ENCODE results near the gene CALN1.
A peak's percentile ranks its signal among the peaks of the same experiment; 100 is the strongest.

Gene CALN1

GRCh38 chr7:71784180-71784579 is 628.0 kb downstream of the CALN1 start:
- Mint-ChIP-seq H3K9me3 (peaks cover 4% of the 10 kb centered on the region), H3K27ac (no peak overlapping the region), H3K36me3 (no peaks in the 10 kb centered on the region), H3K27me3 (no peaks in the 10 kb centered on the region), H3K4me3 (no peak overlapping the region), H3K4me1 (no peaks in the 10 kb centered on the region)

DNA sequence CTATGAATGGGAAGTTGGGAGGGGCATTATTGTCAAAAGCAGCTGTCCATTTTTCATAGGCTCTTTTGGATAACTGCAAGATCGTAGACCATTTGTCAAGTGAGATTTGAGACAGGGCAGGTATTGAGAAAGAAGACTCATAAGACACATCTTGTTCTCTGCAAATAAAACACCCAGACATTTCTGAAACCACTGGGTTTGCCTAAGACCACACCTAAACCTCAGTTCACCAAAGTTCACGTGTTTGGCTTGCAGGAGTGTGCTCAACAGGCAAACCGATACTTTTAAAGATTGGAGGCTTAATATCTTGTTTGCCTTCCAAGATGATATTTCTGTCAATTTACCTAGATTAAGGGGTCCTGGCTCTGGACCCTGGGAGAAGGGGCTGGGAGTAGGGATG is 628.4 kb downstream of the CALN1 start:
- no peak overlapping the region for H3K27ac Mint-ChIP-seq
- H3K9me3 Mint-ChIP-seq, result peaks cover 4% of the 10 kb centered on the region
- no peak overlapping the region for H3K4me3 Mint-ChIP-seq
- H3K4me1 Mint-ChIP-seq, result no peaks in the 10 kb centered on the region
- no peaks in the 10 kb centered on the region for H3K36me3 Mint-ChIP-seq
- H3K27me3 Mint-ChIP-seq, result no peaks in the 10 kb centered on the region

DNA sequence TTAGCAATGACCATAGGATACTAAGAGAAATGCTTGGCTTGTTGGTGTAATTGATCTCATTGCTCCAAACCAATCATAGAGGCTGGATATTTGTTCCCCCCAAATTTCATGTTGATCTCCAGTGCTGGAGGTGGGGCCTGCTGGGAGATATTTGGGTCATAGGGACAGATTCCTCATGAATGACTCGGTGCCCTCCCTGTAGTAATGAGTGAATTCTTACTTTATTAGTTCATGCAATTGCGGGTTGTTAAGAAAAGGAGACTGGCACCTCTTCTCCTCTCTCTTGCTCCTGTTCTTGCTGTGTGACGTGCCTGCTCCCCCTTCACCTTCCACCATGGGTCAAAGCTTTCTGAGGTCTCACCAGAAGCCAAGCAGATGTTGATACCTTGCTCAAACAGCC is 630.1 kb downstream of the CALN1 start:
- H3K27me3 Mint-ChIP-seq, result no peaks in the 10 kb centered on the region
- no peak overlapping the region for H3K4me3 Mint-ChIP-seq
- peaks cover 4% of the 10 kb centered on the region for H3K9me3 Mint-ChIP-seq
- no peaks in the 10 kb centered on the region for H3K36me3 Mint-ChIP-seq
- no peaks in the 10 kb centered on the region for H3K4me1 Mint-ChIP-seq
- H3K27ac Mint-ChIP-seq, result no peak overlapping the region

- Mint-ChIP-seq H3K27ac (no peak overlapping the region), H3K9me3 (peaks cover 4% of the 10 kb centered on the region), H3K36me3 (no peaks in the 10 kb centered on the region), H3K27me3 (no peaks in the 10 kb centered on the region), H3K4me1 (no peaks in the 10 kb centered on the region), H3K4me3 (no peak overlapping the region)
Observed at GRCh38 chr7:71780282-71780681, 631.9 kb downstream of the CALN1 start.

DNA sequence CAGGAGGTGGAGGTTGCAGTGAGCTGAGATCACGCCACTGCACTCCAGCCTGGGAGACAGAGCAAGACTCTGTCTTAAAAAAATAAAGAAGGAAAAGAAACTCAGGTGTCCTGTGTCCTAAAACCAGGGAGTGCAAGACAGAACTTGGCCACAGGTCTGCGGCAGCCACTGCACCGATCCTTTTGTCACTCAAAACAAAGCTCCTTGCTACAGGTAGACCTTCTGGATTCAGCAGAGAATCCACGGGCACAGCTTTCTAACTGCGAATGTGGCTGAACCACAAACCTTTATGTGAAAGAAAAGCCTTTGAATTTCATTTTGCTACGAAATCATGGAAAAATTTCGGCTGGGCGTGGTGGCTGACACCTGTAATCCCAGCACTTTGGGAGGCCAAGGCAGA is 634.9 kb downstream of the CALN1 start:
- H3K27me3 Mint-ChIP-seq, result no peaks in the 10 kb centered on the region
- H3K4me1 Mint-ChIP-seq, result no peaks in the 10 kb centered on the region
- H3K9me3 Mint-ChIP-seq, result peaks cover 2% of the 10 kb centered on the region
- no peaks in the 10 kb centered on the region for H3K36me3 Mint-ChIP-seq
- no peak overlapping the region for H3K27ac Mint-ChIP-seq
- H3K4me3 Mint-ChIP-seq, result no peak overlapping the region

GRCh38 chr7:71776726-71777125 is 635.4 kb downstream of the CALN1 start:
- Mint-ChIP-seq H3K4me3 (no peak overlapping the region), H3K27me3 (no peaks in the 10 kb centered on the region), H3K9me3 (no peaks in the 10 kb centered on the region), H3K27ac (no peak overlapping the region), H3K4me1 (no peaks in the 10 kb centered on the region), H3K36me3 (no peaks in the 10 kb centered on the region)

- Mint-ChIP-seq H3K4me1 (no peaks in the 10 kb centered on the region), H3K27me3 (no peaks in the 10 kb centered on the region), H3K9me3 (no peaks in the 10 kb centered on the region), H3K36me3 (no peaks in the 10 kb centered on the region), H3K4me3 (no peak overlapping the region), H3K27ac (no peak overlapping the region)
Observed at GRCh38 chr7:71775648-71776047, 636.5 kb downstream of the CALN1 start.

DNA sequence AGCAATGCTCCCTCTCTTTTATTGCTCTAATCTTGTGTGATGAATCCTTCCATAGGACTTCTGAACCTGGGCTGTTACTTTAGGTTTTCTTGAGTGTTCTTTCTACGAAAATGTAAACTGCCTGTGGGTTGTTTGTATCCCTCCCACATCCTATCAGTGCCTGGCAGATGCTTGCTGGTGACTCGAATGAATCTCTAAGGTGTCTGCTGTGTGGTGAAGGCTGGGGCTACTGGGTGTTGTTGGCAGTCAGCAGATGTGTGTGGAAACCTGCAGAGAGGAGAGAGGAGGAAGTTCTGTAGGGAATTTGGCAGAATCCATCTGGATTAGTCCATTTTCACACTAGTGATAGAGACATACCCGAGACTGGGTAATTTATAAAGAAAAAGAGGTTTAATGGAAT is 639.4 kb downstream of the CALN1 start:
- Mint-ChIP-seq H3K27me3 (no peaks in the 10 kb centered on the region), H3K27ac (peak overlapping the region; percentile 27), H3K4me3 (no peak overlapping the region), H3K9me3 (no peaks in the 10 kb centered on the region), H3K4me1 (no peaks in the 10 kb centered on the region), H3K36me3 (no peaks in the 10 kb centered on the region)

DNA sequence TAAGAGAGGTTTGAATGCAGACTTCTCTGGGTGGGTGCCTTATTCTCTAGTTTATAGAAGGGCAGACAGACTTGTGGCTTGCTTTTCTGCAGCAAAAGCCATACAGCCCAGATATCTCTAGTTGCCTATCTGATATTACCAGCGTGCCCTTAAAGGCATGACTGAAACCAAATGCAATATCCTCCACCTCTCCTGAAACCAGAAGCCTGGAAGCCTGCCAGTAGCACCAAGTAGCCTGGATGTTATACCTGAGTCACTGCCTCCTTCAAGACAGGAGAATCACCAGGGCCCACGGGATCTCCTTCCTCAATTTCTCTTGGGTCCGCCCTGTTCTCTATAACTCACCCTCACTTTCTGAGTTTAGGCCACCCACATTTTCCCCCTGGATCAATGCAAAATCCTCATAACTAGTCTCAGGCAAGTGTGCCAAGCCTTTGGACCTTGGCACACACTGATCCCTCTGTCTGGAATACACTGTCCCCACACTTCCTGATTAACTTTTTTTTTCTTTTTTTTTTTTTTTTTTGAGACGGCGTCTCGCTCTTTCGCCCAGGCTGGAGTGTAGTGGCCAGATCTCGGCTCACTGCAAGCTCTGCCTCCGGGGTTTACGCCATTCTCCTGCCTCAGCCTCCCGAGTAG is 641.8 kb downstream of the CALN1 start:
- no peaks in the 10 kb centered on the region for H3K27me3 Mint-ChIP-seq
- H3K4me3 Mint-ChIP-seq, result no peak overlapping the region
- no peaks in the 10 kb centered on the region for H3K9me3 Mint-ChIP-seq
- H3K36me3 Mint-ChIP-seq, result no peaks in the 10 kb centered on the region
- no peaks in the 10 kb centered on the region for H3K4me1 Mint-ChIP-seq
- H3K27ac Mint-ChIP-seq, result no peak overlapping the region

DNA sequence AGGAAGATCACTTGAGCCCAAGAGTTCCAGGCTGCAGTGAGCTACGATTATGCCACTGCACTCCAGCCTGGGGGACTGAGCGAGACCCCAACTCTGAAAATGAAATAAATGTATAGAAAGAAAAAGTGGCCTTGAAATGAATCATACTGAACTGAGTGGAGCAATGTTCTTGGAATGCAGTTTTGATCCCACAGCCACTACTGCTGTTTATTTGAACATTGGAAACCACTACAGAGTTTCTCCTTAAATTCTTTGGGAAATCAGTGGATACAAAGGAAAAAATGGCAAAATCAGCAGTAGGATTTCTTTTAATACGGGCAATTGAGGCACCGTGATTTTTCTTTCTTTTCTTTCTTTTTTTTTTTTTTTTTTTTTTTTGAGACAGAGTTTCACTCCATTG is 642.8 kb downstream of the CALN1 start:
- Mint-ChIP-seq H3K27me3 (no peaks in the 10 kb centered on the region), H3K27ac (no peak overlapping the region), H3K9me3 (no peaks in the 10 kb centered on the region), H3K4me1 (no peaks in the 10 kb centered on the region), H3K4me3 (no peak overlapping the region), H3K36me3 (no peaks in the 10 kb centered on the region)

- H3K27me3 Mint-ChIP-seq, result no peaks in the 10 kb centered on the region
- H3K36me3 Mint-ChIP-seq, result no peaks in the 10 kb centered on the region
- no peaks in the 10 kb centered on the region for H3K4me1 Mint-ChIP-seq
- H3K27ac Mint-ChIP-seq, result no peak overlapping the region
- no peaks in the 10 kb centered on the region for H3K9me3 Mint-ChIP-seq
- no peak overlapping the region for H3K4me3 Mint-ChIP-seq
Observed at GRCh38 chr7:71768450-71768849, 643.7 kb downstream of the CALN1 start.

- no peaks in the 10 kb centered on the region for H3K36me3 Mint-ChIP-seq
- no peaks in the 10 kb centered on the region for H3K27me3 Mint-ChIP-seq
- no peak overlapping the region for H3K4me3 Mint-ChIP-seq
- no peak overlapping the region for H3K27ac Mint-ChIP-seq
- no peaks in the 10 kb centered on the region for H3K4me1 Mint-ChIP-seq
- H3K9me3 Mint-ChIP-seq, result peaks cover 19% of the 10 kb centered on the region
Observed at GRCh38 chr7:71766016-71766415, 646.1 kb downstream of the CALN1 start.

GRCh38 chr7:71761336-71761735 is 650.8 kb downstream of the CALN1 start:
- Mint-ChIP-seq H3K4me3 (no peak overlapping the region), H3K27me3 (no peaks in the 10 kb centered on the region), H3K9me3 (peaks cover 29% of the 10 kb centered on the region), H3K4me1 (no peaks in the 10 kb centered on the region), H3K36me3 (no peaks in the 10 kb centered on the region), H3K27ac (no peak overlapping the region)

GRCh38 chr7:71754828-71755227 is 657.3 kb downstream of the CALN1 start:
- no peak overlapping the region for H3K27ac Mint-ChIP-seq
- no peaks in the 10 kb centered on the region for H3K4me1 Mint-ChIP-seq
- H3K27me3 Mint-ChIP-seq, result peaks cover 11% of the 10 kb centered on the region
- H3K9me3 Mint-ChIP-seq, result peaks cover 4% of the 10 kb centered on the region
- no peaks in the 10 kb centered on the region for H3K36me3 Mint-ChIP-seq
- H3K4me3 Mint-ChIP-seq, result no peak overlapping the region

GRCh38 chr7:71753956-71754664 is 658.0 kb downstream of the CALN1 start:
- H3K9me3 Mint-ChIP-seq, result peaks cover 3% of the 10 kb centered on the region
- no peaks in the 10 kb centered on the region for H3K4me1 Mint-ChIP-seq
- H3K36me3 Mint-ChIP-seq, result no peaks in the 10 kb centered on the region
- no peak overlapping the region for H3K4me3 Mint-ChIP-seq
- H3K27me3 Mint-ChIP-seq, result peaks cover 11% of the 10 kb centered on the region
- H3K27ac Mint-ChIP-seq, result no peak overlapping the region

DNA sequence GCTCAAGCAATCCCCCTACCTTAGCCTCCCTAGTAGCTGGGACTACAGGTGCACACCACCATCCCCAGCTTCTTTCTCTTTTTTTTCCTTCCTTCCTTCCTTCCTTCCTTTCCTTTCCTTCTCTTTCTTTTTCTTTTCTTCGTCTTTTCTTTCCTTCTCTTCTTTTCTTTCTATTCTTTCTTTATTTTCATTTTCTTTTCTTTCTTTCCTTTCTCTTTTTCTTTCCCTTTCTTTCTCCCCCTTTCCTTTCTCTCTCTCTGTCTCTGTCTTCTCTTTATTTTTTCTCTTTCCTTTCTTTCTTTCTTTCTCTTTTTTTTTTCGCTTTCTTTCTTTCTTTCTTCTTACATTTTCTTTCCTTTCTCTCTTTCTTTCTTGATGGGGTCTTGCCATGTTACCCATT is 658.9 kb downstream of the CALN1 start:
- no peaks in the 10 kb centered on the region for H3K36me3 Mint-ChIP-seq
- peaks cover 11% of the 10 kb centered on the region for H3K27me3 Mint-ChIP-seq
- no peak overlapping the region for H3K27ac Mint-ChIP-seq
- H3K4me1 Mint-ChIP-seq, result no peaks in the 10 kb centered on the region
- H3K9me3 Mint-ChIP-seq, result peaks cover 6% of the 10 kb centered on the region
- H3K4me3 Mint-ChIP-seq, result no peak overlapping the region

Measured in activated naive CD4-positive, alpha-beta T cell treated with anti-CD3 and anti-CD28 coated beads, Interleukin-2, amount 50 U/mL, for 24 hours (primary cell).